Testis (tissue), 2 donors: Measurements from ENCODE around the gene LRRC49.

Experiments used
- POLR2A ChIP-seq: fragments of 450-650 bp; IDR thresholded peaks from one replicate; pipeline ENCODE4 v1.6.1; 2017; ENCODE audit warnings: antibody characterized with exemption, mild to moderate bottlenecking, moderate library complexity
- TF ChIP-seq, protein P1 (sequence below), 3 experiments: fragments of 450-650 bp in 2 of 3; fragments of 200-600 bp in 1 of 3; sonication (generic) in 1 of 3; IDR thresholded peaks; one replicate each; pipeline ENCODE4 v1.5.1; 2016 to 2019; ENCODE audit warnings: antibody characterized with exemption in 3 of 3, mild to moderate bottlenecking in 2 of 3, moderate library complexity in 1 of 3

DNA sequence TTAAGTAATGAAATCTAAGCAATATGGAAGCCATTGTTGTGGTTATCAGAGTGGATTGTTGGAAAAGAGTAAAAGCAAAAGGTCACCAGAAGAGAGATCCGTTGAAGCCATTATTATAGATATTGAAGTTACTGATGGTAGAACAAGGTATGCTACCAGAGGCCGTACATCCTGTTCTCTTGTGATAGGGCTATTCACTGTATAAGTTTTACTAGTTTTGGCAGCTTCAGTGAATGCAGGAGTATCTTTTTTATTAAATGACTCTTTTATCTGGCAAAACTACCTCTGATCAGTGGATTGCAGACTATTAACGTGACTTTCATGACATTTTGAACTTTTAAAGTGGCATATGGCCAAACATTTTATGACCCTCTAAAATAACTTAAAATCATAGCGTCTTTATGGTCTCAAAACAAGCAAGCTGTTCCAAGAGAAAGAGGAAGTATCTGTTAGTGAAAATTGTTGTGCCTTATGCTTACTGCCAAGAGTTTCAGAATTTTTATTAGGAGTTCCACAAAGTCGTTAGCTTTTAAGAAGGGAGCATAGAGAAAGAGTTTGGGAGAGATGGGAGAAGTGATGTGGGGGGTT, 102.9 kb downstream of the LRRC49 start:
- TF ChIP-seq, protein P1, sequence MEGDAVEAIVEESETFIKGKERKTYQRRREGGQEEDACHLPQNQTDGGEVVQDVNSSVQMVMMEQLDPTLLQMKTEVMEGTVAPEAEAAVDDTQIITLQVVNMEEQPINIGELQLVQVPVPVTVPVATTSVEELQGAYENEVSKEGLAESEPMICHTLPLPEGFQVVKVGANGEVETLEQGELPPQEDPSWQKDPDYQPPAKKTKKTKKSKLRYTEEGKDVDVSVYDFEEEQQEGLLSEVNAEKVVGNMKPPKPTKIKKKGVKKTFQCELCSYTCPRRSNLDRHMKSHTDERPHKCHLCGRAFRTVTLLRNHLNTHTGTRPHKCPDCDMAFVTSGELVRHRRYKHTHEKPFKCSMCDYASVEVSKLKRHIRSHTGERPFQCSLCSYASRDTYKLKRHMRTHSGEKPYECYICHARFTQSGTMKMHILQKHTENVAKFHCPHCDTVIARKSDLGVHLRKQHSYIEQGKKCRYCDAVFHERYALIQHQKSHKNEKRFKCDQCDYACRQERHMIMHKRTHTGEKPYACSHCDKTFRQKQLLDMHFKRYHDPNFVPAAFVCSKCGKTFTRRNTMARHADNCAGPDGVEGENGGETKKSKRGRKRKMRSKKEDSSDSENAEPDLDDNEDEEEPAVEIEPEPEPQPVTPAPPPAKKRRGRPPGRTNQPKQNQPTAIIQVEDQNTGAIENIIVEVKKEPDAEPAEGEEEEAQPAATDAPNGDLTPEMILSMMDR (IDR thresholded peaks at IDR 0.05): no peak
- no peak for TF ChIP-seq POLR2A
